ENCODE measurements around the gene WFDC2.

Gene WFDC2

GRCh38 chr20:45429618-45430017 lies 39.9 kb upstream of the WFDC2 start:
- Histone ChIP-seq H3K36me3 (ENCODE audit: control insufficient read depth in 4 of 4, insufficient read depth in 4 of 4, low read length in 3 of 4) (peaks cover 4 to 25% (median 17%) of the 10 kb centered on the region in 4 experiments), H3K27me3 (replicated peaks in 2 of 5; ENCODE audit: control insufficient read depth in 4 of 5, insufficient read depth in 5 of 5, low read length in 4 of 5) (no peaks in the 10 kb centered on the region), H3K4me3 (ENCODE audit: control insufficient read depth in 1 of 7, extremely low read depth in 1 of 7, insufficient read depth in 4 of 7, low read depth in 2 of 7, low read length in 6 of 7) (no peak overlapping the region), H3K27ac (ENCODE audit: insufficient read depth in 1 of 2, low read depth in 1 of 2, low read length in 2 of 2, poor library complexity in 1 of 2, severe bottlenecking in 2 of 2) (no peak overlapping the region), H3K9me3 (ENCODE audit: control extremely low read depth in 1 of 5, control insufficient read depth in 4 of 5, insufficient read depth in 2 of 5, low read depth in 1 of 5, low read length in 4 of 5) (no peaks in the 10 kb centered on the region), H3K4me1 (ENCODE audit: control extremely low read depth in 1 of 4, control insufficient read depth in 4 of 4, insufficient read depth in 4 of 4, low read length in 3 of 4) (peaks cover 0 to 30% (median 7%) of the 10 kb centered on the region in 4 experiments)
- CTCF ChIA-PET, result interaction anchor here (0.8 to 15.5 kb wide), 4 partner anchors 11 to 93 kb away, joined by 3 to 353 read pairs (median 4); partner anchors contain the start of genes SYS1 and TP53TG5
- DNase-seq, result no peak
- POLR2A ChIA-PET, result no interaction called here
- 100% methylated on average over 2 of the region's 2 CpGs for whole genome bisulfite sequencing (ENCODE audit: insufficient coverage)

- ChIA-PET CTCF (interaction anchor here (0.8 to 15.5 kb wide), 6 partner anchors 14 to 99 kb away, joined by 3 to 353 read pairs (median 3); partner anchors contain the start of genes SYS1 and TP53TG5), POLR2A (no interaction called here)
- H3K4me3 ChIP-seq (ENCODE audit: control insufficient read depth in 1 of 7, extremely low read depth in 1 of 7, insufficient read depth in 4 of 7, low read depth in 2 of 7, low read length in 6 of 7), result peak overlapping the region in 1 of 7 experiments; percentile 13
- WGBS (ENCODE audit: insufficient coverage), result 9% methylated on average over 4 of the region's 5 CpGs
- peaks cover 0 to 3% (median under 1%) of the 10 kb centered on the region in 4 experiments for H3K36me3 ChIP-seq (ENCODE audit: control insufficient read depth in 4 of 4, insufficient read depth in 4 of 4, low read length in 3 of 4)
- peak; percentile 85 to 97 (median 95) for DNase-seq
- no peaks in the 10 kb centered on the region for H3K27me3 ChIP-seq (replicated peaks in 2 of 5; ENCODE audit: control insufficient read depth in 4 of 5, insufficient read depth in 5 of 5, low read length in 4 of 5)
- H3K4me1 ChIP-seq (ENCODE audit: control extremely low read depth in 1 of 4, control insufficient read depth in 4 of 4, insufficient read depth in 4 of 4, low read length in 3 of 4), result peaks cover 0 to 35% (median 14%) of the 10 kb centered on the region in 4 experiments
- H3K9me3 ChIP-seq (ENCODE audit: control extremely low read depth in 1 of 5, control insufficient read depth in 4 of 5, insufficient read depth in 2 of 5, low read depth in 1 of 5, low read length in 4 of 5), result no peaks in the 10 kb centered on the region
- no peak overlapping the region for H3K27ac ChIP-seq (ENCODE audit: insufficient read depth in 1 of 2, low read depth in 1 of 2, low read length in 2 of 2, poor library complexity in 1 of 2, severe bottlenecking in 2 of 2)
Measured at GRCh38 chr20:45432294-45432693, 37.3 kb upstream of the WFDC2 start.

GRCh38 chr20:45433316-45433715 lies 36.2 kb upstream of the WFDC2 start:
- H3K9me3 ChIP-seq (ENCODE audit: control extremely low read depth in 1 of 5, control insufficient read depth in 4 of 5, insufficient read depth in 2 of 5, low read depth in 1 of 5, low read length in 4 of 5), result no peaks in the 10 kb centered on the region
- no peak for DNase-seq
- WGBS (ENCODE audit: insufficient coverage), result 84% methylated on average over 2 of the region's 3 CpGs
- H3K27ac ChIP-seq (ENCODE audit: insufficient read depth in 1 of 2, low read depth in 1 of 2, low read length in 2 of 2, poor library complexity in 1 of 2, severe bottlenecking in 2 of 2), result no peak overlapping the region
- no peaks in the 10 kb centered on the region for H3K27me3 ChIP-seq (replicated peaks in 2 of 5; ENCODE audit: control insufficient read depth in 4 of 5, insufficient read depth in 5 of 5, low read length in 4 of 5)
- no peak overlapping the region for H3K4me3 ChIP-seq (ENCODE audit: control insufficient read depth in 1 of 7, extremely low read depth in 1 of 7, insufficient read depth in 4 of 7, low read depth in 2 of 7, low read length in 6 of 7)
- ChIA-PET CTCF (interaction anchor here (0.8 to 15.5 kb wide), 5 partner anchors 13 to 106 kb away, joined by 3 to 353 read pairs (median 3); partner anchors contain the start of genes SYS1 and TP53TG5), POLR2A (no interaction called here)
- peaks cover 0 to 35% (median 14%) of the 10 kb centered on the region in 4 experiments for H3K4me1 ChIP-seq (ENCODE audit: control extremely low read depth in 1 of 4, control insufficient read depth in 4 of 4, insufficient read depth in 4 of 4, low read length in 3 of 4)
- H3K36me3 ChIP-seq (ENCODE audit: control insufficient read depth in 4 of 4, insufficient read depth in 4 of 4, low read length in 3 of 4), result no peaks in the 10 kb centered on the region

- POLR2A ChIA-PET, result no interaction called here
- H3K36me3 ChIP-seq (ENCODE audit: control insufficient read depth in 4 of 4, insufficient read depth in 4 of 4, low read length in 3 of 4), result no peaks in the 10 kb centered on the region
Measured at GRCh38 chr20:45433976-45434375, 35.6 kb upstream of the WFDC2 start.

GRCh38 chr20:45436732-45437485 lies 32.6 kb upstream of the WFDC2 start:
- DNase-seq, result peak; percentile 85 to 91 (median 89)
- peak overlapping the region; percentile 22 to 83 (median 60) for H3K4me3 ChIP-seq (ENCODE audit: control insufficient read depth in 1 of 7, extremely low read depth in 1 of 7, insufficient read depth in 4 of 7, low read depth in 2 of 7, low read length in 6 of 7)
- WGBS (ENCODE audit: insufficient coverage), result 8% methylated on average over 31 of the region's 33 CpGs
- H3K27ac ChIP-seq (ENCODE audit: insufficient read depth in 1 of 2, low read depth in 1 of 2, low read length in 2 of 2, poor library complexity in 1 of 2, severe bottlenecking in 2 of 2), result peak overlapping the region; percentile 41 to 62
- H3K36me3 ChIP-seq (ENCODE audit: control insufficient read depth in 4 of 4, insufficient read depth in 4 of 4, low read length in 3 of 4), result no peaks in the 10 kb centered on the region
- H3K9me3 ChIP-seq (ENCODE audit: control extremely low read depth in 1 of 5, control insufficient read depth in 4 of 5, insufficient read depth in 2 of 5, low read depth in 1 of 5, low read length in 4 of 5), result no peaks in the 10 kb centered on the region
- CTCF ChIA-PET, result interaction anchor here (0.8 to 15.5 kb wide), 34 partner anchors 9 to 524 kb away, joined by 3 to 353 read pairs (median 4); partner anchors contain the start of genes DBNDD2, MATN4, PIGT and SDC4
- H3K27me3 ChIP-seq (replicated peaks in 2 of 5; ENCODE audit: control insufficient read depth in 4 of 5, insufficient read depth in 5 of 5, low read length in 4 of 5), result no peaks in the 10 kb centered on the region
- POLR2A ChIA-PET, result interaction anchor here (0.5 to 2.3 kb wide), 5 partner anchors 21 to 100 kb away, joined by 3 to 12 read pairs (median 4); partner anchors contain the start of genes PIGT and SYS1
- H3K4me1 ChIP-seq (ENCODE audit: control extremely low read depth in 1 of 4, control insufficient read depth in 4 of 4, insufficient read depth in 4 of 4, low read length in 3 of 4), result peaks cover 0 to 29% (median 14%) of the 10 kb centered on the region in 4 experiments

More at GRCh38 chr20:45433976-45434375, 35.6 kb upstream of the WFDC2 start:
- CTCF ChIA-PET, result interaction anchor here (1.0 to 15.5 kb wide), 2 partner anchors 17 to 64 kb away, joined by 3 to 353 read pairs; partner anchors contain the start of genes SYS1 and TP53TG5
- 67% methylated on average over 1 of the region's 4 CpGs for WGBS (ENCODE audit: insufficient coverage)
- Histone ChIP-seq H3K27me3 (replicated peaks in 2 of 5; ENCODE audit: control insufficient read depth in 4 of 5, insufficient read depth in 5 of 5, low read length in 4 of 5) (no peaks in the 10 kb centered on the region), H3K27ac (ENCODE audit: insufficient read depth in 1 of 2, low read depth in 1 of 2, low read length in 2 of 2, poor library complexity in 1 of 2, severe bottlenecking in 2 of 2) (no peak overlapping the region), H3K4me3 (ENCODE audit: control insufficient read depth in 1 of 7, extremely low read depth in 1 of 7, insufficient read depth in 4 of 7, low read depth in 2 of 7, low read length in 6 of 7) (no peak overlapping the region), H3K4me1 (ENCODE audit: control extremely low read depth in 1 of 4, control insufficient read depth in 4 of 4, insufficient read depth in 4 of 4, low read length in 3 of 4) (peaks cover 0 to 35% (median 14%) of the 10 kb centered on the region in 4 experiments), H3K9me3 (ENCODE audit: control extremely low read depth in 1 of 5, control insufficient read depth in 4 of 5, insufficient read depth in 2 of 5, low read depth in 1 of 5, low read length in 4 of 5) (no peaks in the 10 kb centered on the region)
- DNase-seq, result peak in 1 of 3 donors; percentile 23

GRCh38 chr20:45440424-45440823 lies 29.1 kb upstream of the WFDC2 start:
- Histone ChIP-seq H3K27me3 (replicated peaks in 2 of 5; ENCODE audit: control insufficient read depth in 4 of 5, insufficient read depth in 5 of 5, low read length in 4 of 5) (no peaks in the 10 kb centered on the region), H3K27ac (ENCODE audit: insufficient read depth in 1 of 2, low read depth in 1 of 2, low read length in 2 of 2, poor library complexity in 1 of 2, severe bottlenecking in 2 of 2) (no peak overlapping the region), H3K9me3 (ENCODE audit: control extremely low read depth in 1 of 5, control insufficient read depth in 4 of 5, insufficient read depth in 2 of 5, low read depth in 1 of 5, low read length in 4 of 5) (no peaks in the 10 kb centered on the region), H3K4me1 (ENCODE audit: control extremely low read depth in 1 of 4, control insufficient read depth in 4 of 4, insufficient read depth in 4 of 4, low read length in 3 of 4) (peaks cover 0 to 11% (median 6%) of the 10 kb centered on the region in 4 experiments), H3K36me3 (ENCODE audit: control insufficient read depth in 4 of 4, insufficient read depth in 4 of 4, low read length in 3 of 4) (no peaks in the 10 kb centered on the region), H3K4me3 (ENCODE audit: control insufficient read depth in 1 of 7, extremely low read depth in 1 of 7, insufficient read depth in 4 of 7, low read depth in 2 of 7, low read length in 6 of 7) (no peak overlapping the region)
- DNase-seq, result no peak
- CTCF ChIA-PET, result interaction anchor here (1.2 to 15.5 kb wide), 4 partner anchors 10 to 119 kb away, joined by 4 to 353 read pairs (median 6); partner anchors contain the start of genes SYS1 and TP53TG5
- 95% methylated on average over 3 of the region's 3 CpGs for WGBS (ENCODE audit: insufficient coverage)
- POLR2A ChIA-PET, result no interaction called here

All from common myeloid progenitor, CD34-positive (primary cell).